Metanephros (tissue), 2 donors: ENCODE results near the gene IGSF23. TPM values are rescaled to one million over a fixed set of nuclear protein-coding genes. Genes with fewer than 3 reads are reported as not detected.

Experiments
- small RNA-seq: library from RNA; depleted of rRNA; stranded (forward); fragments of <200 nt; gene quantifications from one replicate; pipeline ENCODE3, GENCODE V24; 2014; ENCODE audit warnings: low replicate concordance
- total RNA-seq: library from RNA; depleted of rRNA; stranded (reverse); fragments of >200 nt; gene quantifications from one replicate; pipeline ENCODE4 v1.2.3, GENCODE V29; 2014

IGSF23 gene
- 0.76 TPM for total RNA-seq

GRCh38 chr19:44613295-44614178 lies at the start of gene IGSF23:
Gene IGSF23, plus strand, starts transcription at chr19:44613563. Its CDS starts 83 bp downstream, at chr19:44613646.

GRCh38 chr19:44643605-44644401 lies 30.4 kb downstream of the IGSF23 start, which contains the start of gene PVR:
Gene PVR, plus strand, starts transcription at chr19:44643910. Its CDS starts 187 bp downstream, at chr19:44644097.

GRCh38 chr19:44671400-44671799 lies 58.0 kb downstream of the IGSF23 start, which contains the start of gene CEACAM19:
Gene CEACAM19, plus strand, starts transcription at chr19:44671482. Its CDS starts 450 bp downstream, at chr19:44671932.

Small RNA genes within 50 kb of the gene (small RNA-seq; reads per million reads assigned to genes)
- not detected for gene AC243964.1

Other genes with a start within 250 kb of the IGSF23 start
- gene ZNF285, start 212.0 kb upstream of the IGSF23 start, total RNA-seq, result 6.4 TPM
- 10.8 TPM for gene ZNF229, start 165.1 kb upstream of the IGSF23 start, total RNA-seq
- gene ZNF180, start 113.0 kb upstream of the IGSF23 start, total RNA-seq, result 15.0 TPM
- gene CEACAM20, start 83.9 kb upstream of the IGSF23 start, total RNA-seq, result not detected
- gene PVR, start 30.3 kb downstream of the IGSF23 start, total RNA-seq, result 51.9 TPM
- gene CEACAM19, start 57.9 kb downstream of the IGSF23 start, total RNA-seq, result 4.1 TPM
- not detected for gene CEACAM16, start 85.6 kb downstream of the IGSF23 start, total RNA-seq
- 15.7 TPM for gene BCL3, start 135.1 kb downstream of the IGSF23 start, total RNA-seq
- gene CBLC, start 164.3 kb downstream of the IGSF23 start, total RNA-seq, result 8.8 TPM
- 467 TPM for gene BCAM, start 195.5 kb downstream of the IGSF23 start, total RNA-seq
- 119 TPM for gene NECTIN2, start 232.7 kb downstream of the IGSF23 start, total RNA-seq